Ectodermal cell (in vitro differentiated cells): ENCODE data around the gene RRP12.

Experiments
- H3K27ac ChIP-seq: 2 replicates; pipeline ENCODE4 v1.7.0; 2013; ENCODE audit warnings: mild to moderate bottlenecking, low read depth, low read length; ENCODE audit not compliant: insufficient read depth, poor library complexity, severe bottlenecking
- H3K27me3 ChIP-seq: 2 replicates; pipeline ENCODE4 v1.7.0; 2013; ENCODE audit warnings: mild to moderate bottlenecking, low read length; ENCODE audit not compliant: insufficient read depth, control insufficient read depth, poor library complexity, severe bottlenecking
- H3K36me3 ChIP-seq: one replicate; pipeline ENCODE4 v1.7.0; 2013; ENCODE audit warnings: low read length; ENCODE audit not compliant: control insufficient read depth, insufficient read depth
- H3K4me1 ChIP-seq: one replicate; pipeline ENCODE4 v1.7.0; 2013; ENCODE audit warnings: low read length; ENCODE audit not compliant: control insufficient read depth, insufficient read depth
- H3K4me3 ChIP-seq: 2 replicates; pipeline ENCODE4 v1.7.0; 2013; ENCODE audit warnings: low read depth, low read length, control low read depth; ENCODE audit not compliant: insufficient read depth
- H3K9me3 ChIP-seq: 2 replicates; pipeline ENCODE4 v1.7.0; 2013; ENCODE audit warnings: mild to moderate bottlenecking, low read length, moderate library complexity; ENCODE audit not compliant: control insufficient read depth
- WGBS, 2 experiments: methylation state at CpG; one replicate each; pipeline ENCODE4 v1.1.7; 2013; ENCODE audit warnings: missing lambda C conversion rate in 2 of 2; 5-methylcytosine and 5-hydroxymethylcytosine counted together

The RRP12 gene

GRCh38 chr10:97329766-97330165, 71.4 kb downstream of the RRP12 start:
- 91% methylated on average over 5 of the region's 5 CpGs for WGBS, 2 experiments
- Histone ChIP-seq H3K36me3 (no peaks in the 10 kb centered on the region), H3K4me1 (no peaks in the 10 kb centered on the region), H3K27ac (no peak overlapping the region), H3K27me3 (peaks cover 21% of the 10 kb centered on the region), H3K9me3 (no peaks in the 10 kb centered on the region), H3K4me3 (no peak overlapping the region)

- WGBS, 2 experiments, result 95% methylated on average over 3 of the region's 3 CpGs
- Histone ChIP-seq H3K4me1 (no peaks in the 10 kb centered on the region), H3K27me3 (peaks cover 19% of the 10 kb centered on the region), H3K4me3 (no peak overlapping the region), H3K9me3 (no peaks in the 10 kb centered on the region), H3K27ac (no peak overlapping the region), H3K36me3 (no peaks in the 10 kb centered on the region)
These were observed 72.3 kb downstream of the RRP12 start for GRCh38 chr10:97328646-97329453.

GRCh38 chr10:97327348-97328294, 73.5 kb downstream of the RRP12 start:
- Histone ChIP-seq H3K4me1 (no peaks in the 10 kb centered on the region), H3K27me3 (peaks cover 11% of the 10 kb centered on the region), H3K9me3 (no peaks in the 10 kb centered on the region), H3K36me3 (no peaks in the 10 kb centered on the region), H3K27ac (no peak overlapping the region), H3K4me3 (no peak overlapping the region)
- WGBS, 2 experiments, result 80 to 82% methylated on average over 6 to 7 of the region's 7 CpGs

- Histone ChIP-seq H3K27ac (no peak overlapping the region), H3K27me3 (peaks cover 23% of the 10 kb centered on the region), H3K4me3 (no peak overlapping the region), H3K9me3 (no peaks in the 10 kb centered on the region), H3K36me3 (no peaks in the 10 kb centered on the region), H3K4me1 (peaks cover 9% of the 10 kb centered on the region)
- 89 to 91% methylated on average over 9 of the region's 9 CpGs for WGBS, 2 experiments
These were observed 75.4 kb downstream of the RRP12 start for GRCh38 chr10:97325754-97326153.

- peaks cover 12% of the 10 kb centered on the region for H3K4me1 ChIP-seq
- peaks cover 36% of the 10 kb centered on the region for H3K27me3 ChIP-seq
- no peak overlapping the region for H3K4me3 ChIP-seq
- H3K36me3 ChIP-seq, result no peaks in the 10 kb centered on the region
- H3K27ac ChIP-seq, result no peak overlapping the region
- WGBS, 2 experiments, result 95 to 97% methylated on average over 4 of the region's 4 CpGs
- no peaks in the 10 kb centered on the region for H3K9me3 ChIP-seq
These were observed 77.6 kb downstream of the RRP12 start for GRCh38 chr10:97323501-97323900.

GRCh38 chr10:97321804-97322190, 79.3 kb downstream of the RRP12 start:
- Histone ChIP-seq H3K27ac (no peak overlapping the region), H3K4me3 (no peak overlapping the region)
- WGBS, 2 experiments, result 71 to 78% methylated on average over 3 of the region's 3 CpGs

GRCh38 chr10:97321032-97321803, 79.9 kb downstream of the RRP12 start:
- peak overlapping the region; percentile 75 for H3K4me3 ChIP-seq
- H3K36me3 ChIP-seq, result no peaks in the 10 kb centered on the region
- no peak overlapping the region for H3K27ac ChIP-seq
- peaks cover 44% of the 10 kb centered on the region for H3K27me3 ChIP-seq
- H3K4me1 ChIP-seq, result peaks cover 12% of the 10 kb centered on the region
- no peaks in the 10 kb centered on the region for H3K9me3 ChIP-seq
- WGBS, 2 experiments, result 52 to 54% methylated on average over 38 of the region's 38 CpGs

More at GRCh38 chr10:97321804-97322190, 79.3 kb downstream of the RRP12 start:
- Histone ChIP-seq H3K4me1 (peaks cover 12% of the 10 kb centered on the region), H3K27me3 (peaks cover 44% of the 10 kb centered on the region), H3K9me3 (no peaks in the 10 kb centered on the region), H3K36me3 (no peaks in the 10 kb centered on the region)

- peak overlapping the region; percentile 75 for H3K4me3 ChIP-seq
- peaks cover 12% of the 10 kb centered on the region for H3K4me1 ChIP-seq
- H3K27ac ChIP-seq, result no peak overlapping the region
- no peaks in the 10 kb centered on the region for H3K36me3 ChIP-seq
- H3K27me3 ChIP-seq, result peaks cover 44% of the 10 kb centered on the region
- no peaks in the 10 kb centered on the region for H3K9me3 ChIP-seq
- 33 to 34% methylated on average over 24 of the region's 24 CpGs for WGBS, 2 experiments
These were observed 80.6 kb downstream of the RRP12 start for GRCh38 chr10:97320480-97321031.

GRCh38 chr10:97319671-97320479, 81.3 kb downstream of the RRP12 start:
- H3K9me3 ChIP-seq, result no peaks in the 10 kb centered on the region
- WGBS, 2 experiments, result 1% methylated on average over 83 of the region's 83 CpGs
- peak overlapping the region; percentile 75 for H3K4me3 ChIP-seq
- no peak overlapping the region for H3K27ac ChIP-seq
- peaks cover 12% of the 10 kb centered on the region for H3K4me1 ChIP-seq
- no peaks in the 10 kb centered on the region for H3K36me3 ChIP-seq
- peaks cover 44% of the 10 kb centered on the region for H3K27me3 ChIP-seq
